Fibroblast of skin of scalp (primary cell): ENCODE results near the gene ST3GAL6.
A peak's percentile ranks its signal among the peaks of the same experiment; 100 is the strongest.
"Not testable (repeated sequence)": the region's sequence is repeated elsewhere in the genome, so short reads cannot be mapped to it uniquely, and the experiment has no call there.

Experiments used
- DNase-seq: peaks from one replicate; pipeline ENCODE4 v3.0.0-alpha.2; 2013

The ST3GAL6 gene

GRCh38 chr3:98806521-98806920, 43.4 kb downstream of the ST3GAL6 start:
- DNase-seq, result no peak

DNA sequence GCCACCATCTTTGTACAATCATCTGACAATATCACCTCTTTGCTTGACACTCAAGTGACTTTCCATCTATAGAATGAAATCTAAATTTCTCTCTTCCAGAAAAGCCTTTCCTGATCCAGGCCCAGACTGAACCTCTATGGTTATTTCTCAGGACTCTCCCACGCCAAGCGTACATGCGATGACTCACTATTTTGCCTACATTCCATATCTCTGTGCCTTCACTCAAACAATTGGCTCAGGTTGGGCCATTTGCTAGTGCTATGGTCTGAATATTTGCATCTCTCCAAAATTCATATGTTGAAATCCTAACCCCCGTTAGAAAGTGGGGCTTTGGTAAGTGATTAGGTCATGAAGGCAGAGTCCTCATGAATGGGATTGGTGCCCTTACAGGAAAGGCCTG, 43.9 kb downstream of the ST3GAL6 start:
- DNase-seq, result peak; percentile 26

DNA sequence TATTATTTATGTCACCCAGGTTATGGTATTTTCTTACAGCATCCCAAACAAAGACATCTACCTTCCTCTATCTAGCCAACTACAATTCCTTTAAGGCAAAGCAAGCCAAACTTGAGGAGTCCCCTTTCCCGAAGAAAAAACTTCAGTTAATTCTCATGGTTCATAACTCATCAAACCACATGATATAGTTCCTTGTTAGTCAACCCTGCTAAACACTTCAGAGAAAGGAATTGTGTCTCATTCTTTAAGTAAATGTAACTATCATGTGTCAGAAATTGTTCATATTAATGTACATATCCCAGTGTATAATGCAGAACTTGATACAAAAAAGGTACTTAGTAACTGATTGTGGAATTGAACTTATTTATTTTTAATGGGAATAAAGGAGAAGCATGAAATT, 44.4 kb downstream of the ST3GAL6 start:
- DNase-seq, result no peak

DNA sequence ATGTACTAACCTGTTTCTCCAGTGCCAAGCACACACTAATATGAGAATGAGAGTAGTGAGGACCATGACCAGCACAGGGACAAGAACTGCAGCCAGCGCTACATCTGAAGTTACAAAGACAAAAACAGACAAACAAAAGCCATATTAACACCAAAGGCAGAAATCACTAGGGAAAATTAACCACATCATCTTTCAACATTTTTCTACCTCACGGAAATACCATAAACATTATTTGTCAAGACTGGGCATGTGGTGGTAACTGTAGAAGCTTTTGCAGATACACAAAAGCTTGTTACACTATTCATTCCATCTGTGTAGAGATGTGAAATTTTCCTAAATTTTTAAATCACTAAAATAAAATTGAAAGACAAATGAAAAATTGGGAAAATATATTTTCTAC, 44.9 kb downstream of the ST3GAL6 start:
- no peak for DNase-seq

- no peak for DNase-seq
Measured at GRCh38 chr3:98809557-98809956, 46.4 kb downstream of the ST3GAL6 start.

GRCh38 chr3:98811048-98811447, 47.9 kb downstream of the ST3GAL6 start:
- DNase-seq, result no peak

GRCh38 chr3:98812851-98813374, 49.8 kb downstream of the ST3GAL6 start:
- peak; percentile 40 for DNase-seq

- DNase-seq, result peak; percentile 67
Measured at GRCh38 chr3:98814817-98815420, 51.8 kb downstream of the ST3GAL6 start.

DNA sequence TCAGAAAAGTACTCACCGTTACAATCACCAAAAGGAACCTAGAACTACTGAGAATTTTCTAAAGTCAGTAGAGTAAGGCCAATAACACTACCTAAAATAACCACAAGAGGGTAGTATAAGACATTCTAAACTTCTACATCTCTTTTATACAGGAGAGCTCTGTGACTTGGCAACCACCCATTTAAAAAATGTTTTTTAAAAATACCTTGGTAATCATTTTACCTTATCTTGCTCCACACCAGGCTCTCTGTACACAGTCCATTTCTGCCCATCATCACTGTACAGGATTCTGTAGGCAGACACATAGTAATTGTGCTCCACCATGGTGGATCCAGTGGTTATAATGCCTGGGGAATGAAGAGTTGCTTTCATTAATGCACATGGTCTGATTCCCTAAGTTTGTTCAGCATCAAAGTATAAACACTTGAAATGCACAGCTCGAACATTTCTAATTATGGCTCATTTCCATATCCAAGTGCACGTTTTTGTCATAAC, 54.5 kb downstream of the ST3GAL6 start:
- DNase-seq, result peak; percentile 61

DNA sequence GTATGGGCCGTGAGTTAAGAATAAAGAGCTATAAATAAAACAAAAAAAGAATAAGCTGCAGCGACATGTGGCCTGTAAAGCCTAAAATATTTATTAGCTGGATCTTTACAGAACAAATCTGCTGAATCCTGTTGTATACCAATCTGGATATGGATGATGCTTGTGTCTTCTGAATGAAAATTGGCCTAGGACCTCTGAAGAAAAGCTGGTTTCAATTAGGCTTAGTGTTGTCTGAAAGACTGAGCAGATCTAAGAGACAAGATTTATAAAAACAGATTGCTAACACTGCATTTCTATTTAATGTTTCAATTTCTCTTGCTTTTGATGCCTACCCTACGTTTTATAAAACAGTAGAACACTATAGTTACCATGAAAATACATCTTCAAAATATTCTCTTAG, 57.9 kb downstream of the ST3GAL6 start:
- DNase-seq, result no peak

DNA sequence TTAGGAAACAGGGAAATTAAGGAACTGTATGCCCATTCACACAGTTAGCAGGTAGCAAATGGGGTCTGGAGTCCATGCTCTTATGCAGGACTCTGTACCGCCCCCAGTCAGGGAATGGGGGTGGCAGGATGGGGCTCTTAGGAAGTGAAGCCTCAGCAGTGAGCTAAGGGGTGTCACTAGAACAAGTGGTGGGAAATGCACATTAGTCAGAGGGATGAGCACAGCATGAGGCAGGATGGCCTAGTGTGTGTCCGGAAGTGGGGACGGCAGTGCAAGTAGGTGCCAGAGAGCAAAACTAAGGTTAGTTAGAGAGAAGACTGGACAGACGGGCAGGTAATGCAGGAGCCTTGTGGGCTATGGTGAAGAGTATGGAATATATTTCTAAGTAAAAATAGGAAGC, 60.7 kb downstream of the ST3GAL6 start:
- no peak for DNase-seq

DNA sequence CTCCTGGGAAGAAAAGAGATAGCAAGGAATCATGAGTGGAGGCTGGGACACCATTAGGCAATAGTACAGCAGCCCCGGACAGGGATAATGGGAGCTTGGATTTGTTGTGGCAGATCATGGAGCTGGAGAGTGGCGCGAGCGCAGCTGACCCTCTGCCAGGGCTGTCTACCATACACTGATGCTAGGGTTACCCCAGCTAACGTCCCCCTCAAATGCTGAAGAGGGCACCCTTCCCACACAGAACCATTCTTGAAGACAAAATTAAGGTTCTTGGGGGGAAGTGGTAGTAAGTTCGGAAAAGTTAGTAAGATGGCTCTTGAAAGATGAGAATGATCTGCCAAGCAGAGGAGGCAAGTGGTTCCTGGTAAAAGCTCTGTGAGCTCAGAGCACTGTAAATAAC, 61.1 kb downstream of the ST3GAL6 start:
- peak; percentile 40 for DNase-seq

- DNase-seq, result no peak
Measured at GRCh38 chr3:98826126-98826525, 63.0 kb downstream of the ST3GAL6 start.

DNA sequence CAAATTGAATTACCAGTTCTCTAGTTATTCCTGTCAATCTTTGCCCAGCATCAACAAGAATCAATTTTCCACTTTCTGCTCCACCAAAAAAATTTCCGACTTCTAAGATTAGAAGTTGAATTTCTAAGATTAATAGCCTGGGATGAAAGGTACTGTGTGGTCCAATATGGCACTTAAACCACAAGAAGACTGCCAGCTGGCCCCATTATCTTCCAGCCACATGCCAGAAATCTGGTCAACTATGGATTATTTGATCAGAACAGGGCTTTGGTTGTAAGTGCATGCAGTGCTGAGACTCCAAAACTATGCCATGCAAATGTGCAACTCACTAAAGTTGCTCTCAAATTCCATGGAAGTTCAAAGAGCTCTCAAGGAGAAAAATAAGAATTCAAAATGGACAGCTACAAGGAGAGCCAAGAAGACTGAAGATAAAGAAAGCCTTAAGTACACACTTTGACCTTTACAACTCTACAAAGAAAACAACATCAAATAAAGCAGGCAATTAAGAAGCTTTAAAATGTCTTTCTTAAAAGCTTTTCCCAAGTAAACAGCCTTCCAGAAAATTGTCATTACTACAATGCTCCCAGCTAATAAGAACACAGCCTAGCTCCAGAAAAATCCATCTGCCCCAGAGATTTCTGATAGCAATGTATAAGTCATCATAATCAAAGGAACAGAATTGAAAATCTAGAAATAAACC, 64.2 kb downstream of the ST3GAL6 start:
- no peak for DNase-seq

DNA sequence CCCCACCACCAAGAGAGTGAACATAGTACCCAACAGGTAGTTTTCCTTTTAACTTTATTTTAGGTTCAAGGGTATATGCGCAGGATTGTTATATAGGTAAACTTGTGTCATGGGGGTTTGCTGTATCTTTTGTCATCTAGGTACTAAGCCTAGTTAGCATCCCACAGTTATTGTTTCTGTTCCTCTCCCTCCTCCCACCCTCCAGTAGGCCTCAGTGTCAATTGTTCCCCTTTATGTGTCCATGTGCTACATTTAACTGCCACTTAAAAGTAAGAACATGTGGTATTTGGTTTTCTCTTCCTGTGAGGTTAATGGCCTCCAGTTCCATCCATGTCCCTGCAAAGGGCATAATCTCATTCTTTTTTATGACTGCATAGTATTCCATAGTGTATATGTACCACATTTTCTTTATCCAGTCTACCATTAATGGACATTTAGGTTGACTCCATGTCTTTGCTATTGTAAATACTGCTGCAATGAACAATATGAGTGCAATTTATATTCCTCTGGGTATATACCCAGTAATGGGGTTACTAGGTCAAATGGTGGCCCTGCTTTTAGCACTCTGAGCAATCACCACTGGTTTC, 66.2 kb downstream of the ST3GAL6 start:
- no peak for DNase-seq

DNA sequence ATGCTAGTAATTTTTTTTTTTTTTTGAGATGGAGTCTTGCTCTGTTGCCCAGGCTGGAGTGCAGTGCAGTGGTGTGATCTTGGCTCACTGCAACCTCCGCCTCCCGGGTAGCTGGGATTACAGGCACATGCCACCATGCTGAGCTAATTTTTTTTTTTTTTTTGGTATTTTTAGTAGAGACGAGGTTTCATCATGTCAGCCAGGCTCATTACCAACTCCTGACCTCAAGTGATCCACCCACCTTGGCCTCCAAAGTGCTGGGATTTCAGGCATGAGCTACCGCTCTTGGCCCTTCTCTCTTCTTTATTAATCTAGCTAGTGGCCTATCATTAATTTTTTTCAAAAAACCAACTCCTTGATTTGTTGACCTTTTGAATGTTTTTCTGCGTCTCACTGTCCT, 67.9 kb downstream of the ST3GAL6 start:
- not testable (repeated sequence) for DNase-seq

DNA sequence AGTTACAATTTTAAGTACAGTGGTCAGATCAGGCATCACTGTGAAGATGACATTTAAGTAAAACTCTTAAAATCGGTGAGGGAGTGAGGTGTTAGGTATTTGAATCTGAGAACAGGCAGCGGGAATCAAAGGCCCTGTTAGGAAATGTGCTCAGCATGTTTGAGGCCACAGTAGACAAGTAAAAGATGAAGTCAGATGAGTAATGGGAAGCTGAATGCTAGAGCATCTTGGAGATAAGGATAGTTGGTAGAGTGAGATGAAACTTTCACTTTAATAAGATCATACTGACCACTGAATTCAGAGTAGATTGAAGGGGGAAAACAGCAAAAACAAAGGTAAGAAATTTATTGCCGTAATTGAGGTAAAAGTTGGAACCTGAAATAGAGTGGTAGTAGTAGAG, 76.7 kb downstream of the ST3GAL6 start:
- DNase-seq, result peak; percentile 38

GRCh38 chr3:98843266-98843959, 80.3 kb downstream of the ST3GAL6 start:
- DNase-seq, result peak; percentile 84
